GM19238 (cell line): Measurements from ENCODE around the gene GABRG2.

ENCODE experiments used
- DNase-seq: peaks from one replicate; pipeline ENCODE4 v3.0.0; 2011; ENCODE audit warnings: low spot score; ENCODE audit not compliant: insufficient read length

Gene GABRG2

DNA sequence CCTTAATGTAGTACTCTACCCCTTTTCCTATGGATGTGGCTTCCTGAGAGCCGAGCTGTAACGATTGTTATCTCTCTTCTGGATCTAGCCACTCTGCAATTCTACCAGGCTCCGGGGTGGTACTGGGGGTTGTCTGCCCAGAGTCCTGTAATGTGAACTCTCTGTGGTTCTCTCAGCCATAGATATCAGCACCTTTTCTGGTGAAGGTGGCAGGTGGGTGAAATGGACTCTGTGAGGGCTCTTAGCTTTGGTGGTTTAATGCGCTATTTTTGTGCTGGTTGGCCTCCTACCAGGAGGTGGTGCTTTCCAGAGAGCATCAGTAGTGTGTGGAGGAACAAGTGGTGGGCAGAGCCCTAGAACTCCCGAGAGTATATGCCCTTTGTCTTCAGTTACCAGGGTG lies 122.1 kb downstream of the GABRG2 start:
- DNase-seq, result no peak

- DNase-seq, result no peak
Observed at GRCh38 chr5:162193012-162193411, 125.4 kb downstream of the GABRG2 start.

- no peak for DNase-seq
Observed at GRCh38 chr5:162196351-162196750, 128.8 kb downstream of the GABRG2 start.

DNA sequence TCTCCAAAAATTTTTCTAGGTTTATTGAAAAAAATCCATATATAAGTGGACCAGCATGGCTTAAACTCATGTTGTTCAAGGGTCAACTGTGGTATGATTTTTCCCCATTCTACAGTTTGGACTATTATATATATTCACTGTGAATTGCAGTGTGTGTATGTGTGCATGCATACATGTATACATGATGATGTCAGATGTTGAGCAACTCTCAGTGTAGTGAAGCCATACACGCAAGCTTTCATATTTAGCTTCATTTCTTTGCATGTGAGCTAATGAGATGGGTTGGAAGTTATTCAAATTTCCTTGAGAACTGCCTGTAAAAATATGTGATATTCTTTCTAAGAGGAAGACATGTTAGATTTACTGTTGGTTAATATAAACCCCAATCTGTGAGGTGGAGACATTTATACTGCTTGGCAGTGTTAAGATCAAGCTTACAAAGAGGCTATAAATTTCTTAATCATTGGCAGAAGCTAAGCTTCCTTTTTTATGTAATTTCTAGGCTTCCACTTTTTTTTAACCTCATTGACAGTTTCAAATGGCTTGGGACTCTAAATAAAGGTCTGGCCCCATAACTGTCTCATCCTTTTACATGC lies 134.8 kb downstream of the GABRG2 start:
- DNase-seq, result no peak
